Measurements from ENCODE around the gene AAMDC.

Gene AAMDC

DNA sequence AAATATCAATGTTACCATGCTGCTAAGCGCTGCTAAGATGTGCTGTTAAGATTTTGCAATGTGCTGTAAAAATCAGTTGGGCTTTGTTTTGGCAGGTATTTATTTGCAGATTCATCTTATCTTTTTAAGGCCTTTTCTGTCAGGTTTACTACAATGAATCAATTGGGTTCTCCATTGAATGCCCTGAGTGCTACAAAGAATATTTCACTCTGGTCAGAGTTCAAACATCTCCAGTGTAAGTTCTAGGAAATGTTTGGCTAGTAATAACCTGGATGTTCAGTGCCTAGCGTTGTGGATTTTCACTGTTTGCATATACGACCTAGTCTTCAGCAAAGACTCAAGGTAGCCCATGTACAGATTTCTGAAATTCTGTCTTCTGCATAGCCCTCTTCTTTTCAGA is 36.4 kb upstream of the AAMDC start:
- ChIA-PET CTCF (interaction anchor here (0.7 kb wide), 1 partner anchor 151 kb away, joined by 3 read pairs; no protein-coding TSS in a partner anchor), POLR2A (no interaction called here)
- Histone ChIP-seq H3K36me3 (ENCODE audit: control insufficient read depth in 2 of 2, insufficient read depth in 1 of 2, low read length in 2 of 2) (no peaks in the 10 kb centered on the region), H3K9me3 (ENCODE audit: control insufficient read depth, insufficient read depth, low read depth, low read length) (no peaks in the 10 kb centered on the region), H3K27ac (ENCODE audit: extremely low read depth, low read depth, low read length) (no peak overlapping the region), H3K4me3 (ENCODE audit: low read depth, low read length) (no peak overlapping the region), H3K4me1 (ENCODE audit: control insufficient read depth, insufficient read depth, low read length) (0 out of 2 replicates have a peak, but pooled peaks cover 2% of the 10 kb centered on the region)
- TF ChIP-seq ZNF280C (tag by site-specific recombination; IDR thresholded peaks at IDR 0.05) (no peak), ZNF449 (tag by site-specific recombination; IDR thresholded peaks at IDR 0.05) (peak; percentile 58; the same call in 1 of the 2 replicates)

- Histone ChIP-seq H3K4me1 (ENCODE audit: control insufficient read depth, insufficient read depth, low read length) (0 out of 2 replicates have a peak, but pooled peaks cover 2% of the 10 kb centered on the region), H3K36me3 (ENCODE audit: control insufficient read depth in 2 of 2, insufficient read depth in 1 of 2, low read length in 2 of 2) (peaks cover 0 to 3% of the 10 kb centered on the region in 2 experiments; a peak in 1 of 3 replicates), H3K27ac (ENCODE audit: extremely low read depth, low read depth, low read length) (no peak overlapping the region), H3K9me3 (ENCODE audit: control insufficient read depth, insufficient read depth, low read depth, low read length) (no peaks in the 10 kb centered on the region), H3K4me3 (ENCODE audit: low read depth, low read length) (no peak overlapping the region)
- no peak for TF ChIP-seq PRDM1 (tag by site-specific recombination; IDR thresholded peaks at IDR 0.05)
- POLR2A ChIA-PET = no interaction called here
- CTCF ChIA-PET = interaction anchor here (0.7 to 1.2 kb wide), 2 partner anchors 12 to 19 kb away, joined by 3 to 4 read pairs; no protein-coding TSS in a partner anchor
These were observed 31.7 kb upstream of the AAMDC start for GRCh38 chr11:77789061-77789730.

DNA sequence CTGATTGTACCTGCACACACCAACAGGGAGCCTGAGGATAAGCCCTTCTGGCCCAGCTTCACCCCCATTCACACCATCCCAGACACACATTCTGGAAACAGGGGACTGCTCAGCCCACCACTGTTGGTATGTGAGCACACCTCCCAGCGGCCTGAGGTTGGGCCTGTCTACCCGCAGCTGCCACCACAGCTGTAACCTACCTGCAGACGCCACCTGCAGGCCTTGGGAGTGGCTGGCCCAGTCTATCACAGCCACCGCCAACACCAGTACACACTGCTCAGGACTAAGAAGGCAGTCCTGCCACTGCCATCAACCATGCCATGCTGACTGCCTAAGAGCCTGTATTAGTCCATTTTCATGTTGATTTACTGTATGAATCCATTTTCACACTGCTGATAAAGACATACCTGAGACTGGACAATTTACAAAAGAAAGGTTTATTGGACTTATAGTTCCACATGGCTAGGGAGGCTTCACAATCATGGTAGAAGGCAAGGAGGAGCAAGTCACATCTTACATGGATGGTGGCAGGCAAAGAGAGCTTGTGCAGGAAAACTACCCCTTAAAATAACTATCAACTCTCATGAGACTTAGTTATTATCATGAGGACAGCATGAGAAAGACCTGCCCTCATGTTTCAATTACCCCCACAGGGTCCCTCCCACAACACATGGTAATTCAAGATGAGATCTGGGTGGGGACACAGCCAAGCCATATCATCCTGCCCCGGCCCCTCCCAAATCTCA is 31.0 kb upstream of the AAMDC start:
- POLR2A ChIA-PET = no interaction called here

GRCh38 chr11:77791301-77791700 is 29.6 kb upstream of the AAMDC start:
- ChIA-PET POLR2A (no interaction called here), CTCF (no interaction called here)
- 0 out of 2 replicates have a peak, but pooled peaks cover 2% of the 10 kb centered on the region for H3K4me1 ChIP-seq (ENCODE audit: control insufficient read depth, insufficient read depth, low read length)
- no peak for TF ChIP-seq ZNF132 (tag by site-specific recombination; IDR thresholded peaks at IDR 0.05; ENCODE audit: borderline replicate concordance)
- TF ChIP-seq ZNF548 (tag by site-specific recombination; IDR thresholded peaks at IDR 0.05) = no peak
- TF ChIP-seq OVOL3 (tag by site-specific recombination; IDR thresholded peaks at IDR 0.05) = no peak
- no peaks in the 10 kb centered on the region for H3K9me3 ChIP-seq (ENCODE audit: control insufficient read depth, insufficient read depth, low read depth, low read length)
- H3K36me3 ChIP-seq (ENCODE audit: control insufficient read depth in 2 of 2, insufficient read depth in 1 of 2, low read length in 2 of 2) = peaks cover 0 to 3% of the 10 kb centered on the region in 2 experiments; a peak in 1 of 3 replicates
- H3K4me3 ChIP-seq (ENCODE audit: low read depth, low read length) = no peak overlapping the region
- H3K27ac ChIP-seq (ENCODE audit: extremely low read depth, low read depth, low read length) = no peak overlapping the region

More for the DNA sequence above, 31.0 kb upstream of the AAMDC start:
- TF ChIP-seq SP7 (tag by site-specific recombination; IDR thresholded peaks at IDR 0.05) (no peak), SETDB1 (IDR thresholded peaks at IDR 0.05; ENCODE audit: insufficient read length, low read length) (peak; percentile 33)
- CTCF ChIA-PET = interaction anchor here (1.2 kb wide), 1 partner anchor 11 kb away, joined by 3 read pairs; no protein-coding TSS in a partner anchor
- H3K4me3 ChIP-seq (ENCODE audit: low read depth, low read length) = no peak overlapping the region
- H3K36me3 ChIP-seq (ENCODE audit: control insufficient read depth in 2 of 2, insufficient read depth in 1 of 2, low read length in 2 of 2) = peaks cover 0 to 3% of the 10 kb centered on the region in 2 experiments; a peak in 1 of 3 replicates
- H3K9me3 ChIP-seq (ENCODE audit: control insufficient read depth, insufficient read depth, low read depth, low read length) = no peaks in the 10 kb centered on the region
- 0 out of 2 replicates have a peak, but pooled peaks cover 2% of the 10 kb centered on the region for H3K4me1 ChIP-seq (ENCODE audit: control insufficient read depth, insufficient read depth, low read length)
- H3K27ac ChIP-seq (ENCODE audit: extremely low read depth, low read depth, low read length) = no peak overlapping the region
